HG03039 (cell line): ENCODE results near the gene CREB3.

Source experiments
- ATAC-seq: cut with Tn5 transposase; IDR thresholded peaks from one replicate; pipeline ENCODE4 v1.9.1; 2021; ENCODE audit warnings: mild to moderate bottlenecking, moderate library complexity; ENCODE audit not compliant: unreplicated experiment

Gene CREB3

GRCh38 chr9:35700942-35701341 lies 31.5 kb upstream of the CREB3 start:
- ATAC-seq = no peak

DNA sequence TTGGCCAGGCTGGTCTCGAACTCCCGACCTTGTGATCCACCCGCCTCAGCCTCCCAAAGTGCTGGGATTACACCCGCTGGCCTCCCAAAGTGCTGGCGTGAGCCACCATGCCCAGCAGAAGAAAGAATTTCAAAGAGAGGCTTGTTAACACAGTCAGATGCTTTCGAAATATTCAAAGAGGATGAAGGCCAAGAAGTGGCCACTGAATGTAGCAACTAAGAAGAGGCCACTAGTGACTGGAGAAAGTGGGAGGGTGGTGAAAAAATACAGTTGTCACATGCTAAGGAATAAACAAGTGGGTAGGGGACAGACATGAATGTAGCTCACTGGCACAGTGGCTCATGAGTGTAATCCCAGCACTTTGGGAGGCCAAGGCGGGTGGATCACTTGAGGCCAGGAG lies 29.8 kb upstream of the CREB3 start:
- no peak for ATAC-seq

DNA sequence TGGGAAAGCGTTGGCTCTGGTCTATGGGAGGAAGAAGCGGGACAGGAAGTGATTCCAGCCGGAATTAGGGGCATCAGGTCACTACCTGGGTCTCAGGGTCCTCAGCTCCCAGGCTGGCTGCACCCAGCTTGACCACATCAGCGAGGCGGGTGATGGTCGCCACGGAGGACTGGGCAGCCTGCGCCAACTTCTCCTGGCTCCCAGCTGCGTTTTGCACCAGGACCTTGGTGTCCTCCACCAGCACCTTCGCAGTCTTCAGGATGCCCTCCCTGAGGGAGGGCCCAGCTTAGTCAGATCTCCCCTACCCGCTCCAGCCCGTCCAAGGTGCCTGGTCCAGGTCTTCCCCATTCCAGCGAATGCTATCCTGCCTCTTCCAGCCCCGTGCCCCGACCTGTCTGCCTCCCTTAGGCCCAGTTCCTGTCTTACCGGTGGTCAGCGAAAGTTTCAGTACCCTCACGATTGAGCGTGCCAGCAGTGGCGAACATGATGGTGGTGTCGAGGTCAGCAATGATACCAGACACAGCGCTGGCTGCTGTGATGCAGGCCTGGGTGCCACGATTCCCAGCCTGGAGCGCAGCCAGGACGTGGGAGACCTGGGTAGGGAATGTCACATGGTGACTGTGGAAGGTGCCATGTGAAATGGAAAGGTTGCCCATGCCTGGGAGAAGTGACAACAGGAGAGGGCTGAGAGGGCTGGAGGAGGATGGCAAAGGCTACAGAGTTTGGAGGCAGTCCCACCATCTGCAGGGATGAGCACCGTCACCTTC lies 28.4 kb upstream of the CREB3 start:
- no peak for ATAC-seq

- ATAC-seq = no peak
Measured at GRCh38 chr9:35705372-35705771, 27.1 kb upstream of the CREB3 start.

GRCh38 chr9:35705836-35706430 lies 26.5 kb upstream of the CREB3 start:
- ATAC-seq = no peak

DNA sequence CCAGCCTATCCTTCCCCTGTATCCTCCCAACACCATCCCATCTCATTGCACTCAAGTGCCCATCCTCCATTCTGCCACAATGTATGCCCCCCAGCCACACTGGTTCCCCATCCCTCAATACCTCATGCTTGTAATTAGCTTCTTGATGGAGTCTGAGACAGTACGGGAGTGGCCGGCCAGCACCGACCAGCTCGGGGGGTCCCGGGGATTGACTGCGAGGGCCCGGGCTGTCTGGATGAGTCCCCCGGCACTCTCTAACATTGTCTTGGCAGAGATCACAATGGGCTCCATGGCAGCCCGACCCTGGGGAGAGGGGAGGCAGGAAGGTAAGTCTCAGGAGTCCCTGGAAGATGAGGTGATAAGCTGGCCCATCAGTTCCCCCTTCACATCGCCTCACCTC lies 25.5 kb upstream of the CREB3 start:
- ATAC-seq = no peak

DNA sequence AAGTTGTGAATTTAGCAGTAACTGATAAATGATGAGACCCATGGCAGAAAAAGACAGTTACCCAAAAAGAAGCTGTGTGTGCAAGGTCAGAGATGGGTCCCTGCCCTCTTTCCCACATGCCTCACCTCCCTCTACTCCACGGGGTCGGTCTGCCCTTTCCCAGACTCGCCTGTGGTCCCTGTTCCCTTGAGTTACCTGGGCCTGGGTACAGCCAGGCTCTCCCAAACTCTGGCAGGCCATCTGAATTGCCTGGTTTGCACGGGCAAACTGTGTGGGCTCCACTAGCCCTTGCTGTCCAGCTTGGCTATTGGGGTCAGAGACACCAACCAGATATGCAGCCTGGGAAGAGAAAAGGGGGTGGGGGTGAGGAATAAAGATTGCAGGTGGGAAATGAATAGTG lies 24.3 kb upstream of the CREB3 start:
- no peak for ATAC-seq

GRCh38 chr9:35710818-35711500 lies 21.5 kb upstream of the CREB3 start:
- no peak for ATAC-seq

- no peak for ATAC-seq
Measured at GRCh38 chr9:35711501-35712428, 20.7 kb upstream of the CREB3 start.

- no peak for ATAC-seq
Measured at GRCh38 chr9:35712762-35713400, 19.6 kb upstream of the CREB3 start.

DNA sequence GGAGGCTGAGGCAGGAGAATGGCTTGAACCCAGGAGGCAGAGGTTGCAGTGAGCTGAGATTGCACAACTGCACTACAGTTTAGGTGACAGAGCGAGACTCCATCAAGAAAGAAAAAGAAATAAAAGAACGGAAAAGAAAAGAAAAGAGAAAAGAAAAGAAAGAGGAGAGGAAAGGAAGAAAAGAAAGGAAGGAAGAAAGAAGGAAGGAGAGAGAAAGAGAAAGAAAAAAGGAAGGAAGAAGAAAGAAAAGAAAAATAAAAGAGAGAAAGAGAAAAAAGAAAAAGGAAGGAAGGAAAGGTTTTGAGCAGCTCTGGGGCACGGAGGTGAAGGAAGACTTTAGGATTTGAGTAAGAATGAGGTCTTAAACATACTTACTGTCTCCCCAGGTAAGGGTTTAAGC lies 18.9 kb upstream of the CREB3 start:
- ATAC-seq = no peak

DNA sequence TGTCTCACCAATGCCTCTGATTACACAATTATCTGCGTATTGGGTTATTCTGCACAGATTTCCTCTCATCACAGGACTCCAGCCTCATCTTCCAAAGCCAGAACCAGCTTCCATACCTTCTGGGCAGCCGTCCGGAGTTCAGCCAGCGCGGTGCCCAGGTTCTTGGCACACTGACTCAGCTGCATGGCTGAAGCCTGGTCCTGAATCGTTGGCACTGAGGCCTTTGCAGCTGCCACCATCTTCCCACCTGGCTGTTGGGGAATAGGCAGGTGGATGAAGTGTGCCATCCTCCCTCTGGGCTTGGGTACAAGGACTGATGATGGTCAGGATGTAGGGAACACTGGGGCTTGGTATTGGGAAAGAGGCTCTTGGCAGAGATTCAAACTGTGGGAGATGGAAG lies 18.3 kb upstream of the CREB3 start:
- no peak for ATAC-seq

DNA sequence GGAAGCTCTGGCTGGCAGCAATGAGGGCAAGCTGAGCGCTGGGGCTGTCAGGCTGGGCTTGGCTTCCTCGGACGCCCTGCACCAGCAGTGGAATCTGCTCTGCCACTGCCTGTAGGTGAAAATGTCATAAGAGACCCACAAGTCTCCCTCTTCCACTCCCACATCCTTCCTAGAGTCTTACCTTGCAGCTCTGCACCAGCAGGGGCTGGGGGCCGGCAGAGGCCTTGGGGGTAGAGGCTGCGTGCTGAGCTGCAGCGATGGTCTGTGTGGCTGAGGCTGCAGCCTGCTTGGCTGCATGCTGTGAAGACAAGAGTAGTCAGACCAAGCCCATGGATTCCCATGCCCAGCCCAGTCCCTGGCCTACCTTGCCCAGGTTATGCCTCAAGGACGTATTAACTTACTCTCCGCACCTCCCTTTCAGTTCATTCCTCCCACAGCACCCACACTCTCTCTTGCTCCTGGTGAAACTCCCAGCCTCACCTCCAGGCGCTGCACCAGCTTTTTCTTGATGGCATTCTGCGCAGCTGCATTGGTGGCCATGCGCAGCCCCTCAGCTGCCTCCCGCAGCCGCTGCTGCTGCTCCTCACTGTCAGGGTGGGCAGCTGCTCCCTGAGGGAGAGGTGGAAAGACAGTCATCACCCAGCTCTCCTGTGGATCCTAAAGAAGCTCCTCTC lies 17.8 kb upstream of the CREB3 start:
- no peak for ATAC-seq

GRCh38 chr9:35716230-35716629 lies 16.2 kb upstream of the CREB3 start:
- ATAC-seq = no peak

DNA sequence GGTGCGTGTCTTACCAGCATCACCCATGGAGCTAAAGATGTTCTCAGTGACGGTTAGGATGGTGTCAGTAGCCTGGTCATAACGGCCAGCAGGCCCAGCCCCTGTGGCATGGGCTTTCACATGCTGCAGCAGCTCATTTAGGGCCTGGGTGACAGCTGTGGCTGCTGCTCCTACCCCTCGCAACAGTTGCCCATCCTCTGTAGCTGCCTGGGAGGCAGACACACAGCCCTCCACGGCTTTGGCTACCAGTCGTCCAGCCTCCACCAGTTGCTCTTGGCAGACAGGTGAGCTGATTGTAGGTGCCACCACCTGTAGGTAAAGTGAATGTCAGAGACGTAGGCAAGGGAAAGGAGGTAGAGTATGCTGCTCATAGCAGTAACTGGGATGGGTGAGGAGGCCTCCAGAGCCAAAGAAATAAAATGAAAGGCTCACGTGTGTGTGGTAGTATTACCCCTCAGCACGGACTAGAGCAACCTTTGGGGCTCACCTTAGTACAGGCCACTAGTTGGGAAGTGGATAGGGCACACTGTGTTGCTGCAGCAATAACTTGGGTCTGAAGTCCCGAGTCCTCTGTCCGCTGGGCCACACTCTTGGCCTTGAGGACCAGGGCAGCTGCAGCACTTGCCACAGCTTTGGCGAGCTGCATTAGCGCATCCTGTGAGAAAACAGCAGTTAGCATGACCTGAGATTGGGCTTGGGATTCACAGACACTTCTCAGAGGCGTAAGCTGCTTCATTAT lies 15.2 kb upstream of the CREB3 start:
- ATAC-seq = no peak

DNA sequence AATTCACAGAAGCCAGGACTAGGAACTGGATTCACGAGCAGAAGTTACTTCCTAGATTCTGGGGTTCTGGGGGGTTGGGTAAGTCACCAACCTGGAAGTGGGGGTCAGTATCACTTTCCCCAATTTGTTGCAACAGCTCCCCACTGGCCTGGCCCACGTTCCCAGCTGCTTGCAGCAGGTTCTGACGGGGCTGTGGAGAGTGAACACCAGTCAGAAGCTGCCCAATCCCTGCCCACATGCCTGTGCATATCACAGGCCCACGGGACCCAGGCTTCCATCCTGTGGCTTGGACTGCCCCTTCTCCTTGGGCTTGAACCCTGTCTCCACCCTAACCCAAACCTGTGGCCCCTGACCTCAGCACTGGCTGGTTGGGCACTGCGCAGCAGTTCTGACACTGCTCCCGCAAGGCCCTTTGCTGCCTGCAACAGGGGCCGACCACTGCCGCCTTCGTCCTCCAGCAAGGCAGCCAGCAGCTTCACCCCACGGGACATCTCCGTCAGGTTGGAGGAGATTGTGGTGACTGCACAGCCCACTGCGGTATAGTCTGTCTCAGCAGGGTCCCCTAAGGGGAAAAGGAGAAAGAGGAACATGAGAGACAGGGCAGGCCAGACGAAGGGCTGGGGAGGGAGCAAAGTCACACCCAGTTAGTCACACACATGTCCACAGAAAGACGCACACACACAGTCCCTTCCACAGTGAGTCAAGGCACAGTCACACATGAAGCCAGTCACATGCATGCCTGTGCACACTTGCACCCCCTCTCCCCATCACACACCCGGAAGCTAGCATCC lies 13.6 kb upstream of the CREB3 start:
- no peak for ATAC-seq

DNA sequence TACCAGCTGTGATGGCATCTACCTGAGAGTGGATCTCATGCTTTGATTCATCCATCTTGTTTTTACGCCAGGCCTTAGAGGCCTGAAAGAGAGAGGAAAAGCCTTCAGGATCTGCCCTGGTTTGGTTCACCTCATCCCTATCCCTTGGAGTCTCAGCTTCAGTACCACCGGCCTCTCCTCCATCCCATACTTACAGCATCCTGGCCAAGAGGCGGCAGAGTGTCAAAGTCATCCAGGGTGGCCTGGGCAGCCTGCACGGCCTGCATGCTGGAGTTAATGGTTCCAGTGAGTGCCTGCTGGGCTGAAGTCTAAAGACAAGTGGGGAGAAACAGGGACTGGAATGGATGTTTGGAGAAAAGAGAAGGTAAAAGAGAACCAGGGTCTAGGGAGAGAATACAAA lies 12.9 kb upstream of the CREB3 start:
- ATAC-seq = no peak

DNA sequence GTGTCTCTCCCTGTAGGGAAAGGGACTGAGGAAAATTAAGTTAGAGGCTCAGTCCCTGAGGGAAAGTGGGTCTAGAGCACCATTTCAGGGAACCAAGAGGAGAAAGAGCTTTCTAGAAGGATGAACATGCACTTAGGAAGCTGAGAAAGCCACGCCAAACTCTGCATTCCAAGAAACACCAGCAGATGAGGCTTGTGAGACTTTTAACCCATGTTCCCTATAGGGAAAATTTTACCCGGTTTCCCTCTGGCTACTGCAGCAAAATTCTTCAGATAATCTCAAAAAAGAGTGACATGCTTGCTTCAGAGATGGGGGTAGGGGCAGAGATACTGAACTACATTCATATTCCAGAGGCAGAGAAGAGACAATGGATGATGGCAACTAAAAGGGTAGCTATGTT lies 9.0 kb upstream of the CREB3 start:
- ATAC-seq = no peak

DNA sequence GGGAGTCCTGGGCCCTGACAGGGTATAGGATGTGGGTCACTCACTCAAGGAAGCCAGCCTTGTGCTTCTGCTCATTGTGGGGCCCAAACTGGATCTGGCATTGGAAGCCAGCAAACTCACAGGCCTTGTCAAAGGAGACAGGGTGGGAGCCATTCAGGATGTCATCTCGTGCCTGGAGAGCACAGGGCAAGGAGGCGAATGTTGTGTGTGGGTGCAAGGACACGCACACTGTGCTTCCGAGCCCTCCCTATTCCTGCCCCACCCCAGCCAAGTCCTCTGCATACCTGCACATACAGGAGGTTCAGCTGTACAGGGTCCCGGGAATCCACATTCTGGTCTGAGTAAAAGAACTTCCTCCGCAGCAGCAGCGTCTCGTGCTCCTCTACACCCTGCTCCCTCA lies 8.6 kb upstream of the CREB3 start:
- ATAC-seq = no peak
